ENCODE results near the gene SYCP2. TPM values are rescaled to one million over a fixed set of nuclear protein-coding genes. Genes with fewer than 3 reads are reported as not detected.
"Not testable (repeated sequence)": the region's sequence is repeated elsewhere in the genome, so short reads cannot be mapped to it uniquely, and the experiment has no call there.

SYCP2 gene
- polyA plus RNA-seq, 3 donors from 2014 or later = 1.3 to 2.3 (median 1.4) TPM

GRCh38 chr20:59920944-59921343, 12.5 kb downstream of the SYCP2 start:
- Mint-ChIP-seq H3K27ac (no peak overlapping the region), H3K36me3 (peaks cover 0 to 3% (median 0%) of the 10 kb centered on the region in 3 donors), H3K4me3 (no peak overlapping the region), H3K4me1 (no peaks in the 10 kb centered on the region), H3K27me3 (ENCODE audit: low read depth in 3 of 3) (peaks cover 1 to 6% (median 2%) of the 10 kb centered on the region in 3 donors), H3K9me3 (no peaks in the 10 kb centered on the region)
- DNase-seq = no peak

DNA sequence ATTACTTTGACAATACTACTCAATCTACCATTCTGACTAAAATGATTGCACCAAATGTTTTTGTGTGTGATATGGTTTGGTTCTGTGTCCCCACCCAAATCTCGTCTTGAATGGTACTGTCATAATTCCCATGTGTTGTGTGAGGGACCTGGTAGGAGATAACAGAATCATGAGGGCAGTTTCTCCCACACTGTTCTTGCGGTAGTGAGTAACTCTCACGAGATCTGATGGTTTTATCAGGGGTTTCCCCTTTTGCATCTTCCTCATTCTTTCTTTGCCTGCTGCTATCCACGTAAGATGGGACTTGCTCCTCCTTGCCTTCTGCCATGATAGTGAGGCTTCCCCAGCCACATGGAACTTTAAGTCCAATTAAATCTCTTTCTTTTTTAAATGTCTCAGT, 20.8 kb downstream of the SYCP2 start:
- Mint-ChIP-seq H3K27me3 (ENCODE audit: low read depth in 3 of 3) (peaks cover 0 to 3% (median 0%) of the 10 kb centered on the region in 3 donors), H3K36me3 (peaks cover 0 to 7% (median 7%) of the 10 kb centered on the region in 3 donors), H3K4me3 (no peak overlapping the region), H3K9me3 (no peaks in the 10 kb centered on the region), H3K27ac (no peak overlapping the region), H3K4me1 (no peaks in the 10 kb centered on the region)
- no peak for DNase-seq

DNA sequence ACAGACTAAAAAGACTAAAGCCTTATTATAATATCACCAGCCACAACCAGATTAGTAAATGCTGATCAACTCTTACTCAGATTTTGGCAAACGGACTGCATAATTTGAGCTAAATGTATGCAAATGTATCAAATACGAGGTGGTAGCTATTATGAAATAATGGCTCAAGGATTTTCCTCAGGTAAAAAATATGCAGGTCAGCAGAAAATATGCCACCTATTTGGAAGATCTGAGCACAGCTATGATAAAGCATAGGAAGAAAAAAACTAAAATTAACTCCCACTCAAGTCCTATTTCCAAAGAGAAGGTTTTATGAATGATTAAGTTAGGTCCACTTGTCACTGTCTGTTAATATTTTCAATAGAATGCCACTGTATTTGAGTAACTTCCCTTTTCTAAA, 22.4 kb downstream of the SYCP2 start:
- no peaks in the 10 kb centered on the region for H3K9me3 Mint-ChIP-seq
- no peak overlapping the region for H3K4me3 Mint-ChIP-seq
- peaks cover 0 to 3% (median 0%) of the 10 kb centered on the region in 3 donors for H3K27me3 Mint-ChIP-seq (ENCODE audit: low read depth in 3 of 3)
- no peak for DNase-seq
- no peaks in the 10 kb centered on the region for H3K4me1 Mint-ChIP-seq
- peaks cover 0 to 10% (median 7%) of the 10 kb centered on the region in 3 donors for H3K36me3 Mint-ChIP-seq
- no peak overlapping the region for H3K27ac Mint-ChIP-seq

- Mint-ChIP-seq H3K27me3 (ENCODE audit: low read depth in 3 of 3) (peaks cover 0 to 3% (median 0%) of the 10 kb centered on the region in 3 donors), H3K27ac (no peak overlapping the region), H3K36me3 (peaks cover 0 to 14% (median 7%) of the 10 kb centered on the region in 3 donors), H3K4me1 (no peaks in the 10 kb centered on the region), H3K9me3 (no peaks in the 10 kb centered on the region), H3K4me3 (no peak overlapping the region)
- no peak for DNase-seq
Measured at GRCh38 chr20:59908855-59909254, 24.6 kb downstream of the SYCP2 start.

GRCh38 chr20:59903621-59904020, 29.8 kb downstream of the SYCP2 start:
- no peaks in the 10 kb centered on the region for H3K4me1 Mint-ChIP-seq
- no peak overlapping the region for H3K4me3 Mint-ChIP-seq
- DNase-seq = no peak
- no peaks in the 10 kb centered on the region for H3K9me3 Mint-ChIP-seq
- no peaks in the 10 kb centered on the region for H3K27me3 Mint-ChIP-seq (ENCODE audit: low read depth in 3 of 3)
- no peak overlapping the region for H3K27ac Mint-ChIP-seq
- peaks cover 10 to 13% (median 12%) of the 10 kb centered on the region in 3 donors for H3K36me3 Mint-ChIP-seq

DNA sequence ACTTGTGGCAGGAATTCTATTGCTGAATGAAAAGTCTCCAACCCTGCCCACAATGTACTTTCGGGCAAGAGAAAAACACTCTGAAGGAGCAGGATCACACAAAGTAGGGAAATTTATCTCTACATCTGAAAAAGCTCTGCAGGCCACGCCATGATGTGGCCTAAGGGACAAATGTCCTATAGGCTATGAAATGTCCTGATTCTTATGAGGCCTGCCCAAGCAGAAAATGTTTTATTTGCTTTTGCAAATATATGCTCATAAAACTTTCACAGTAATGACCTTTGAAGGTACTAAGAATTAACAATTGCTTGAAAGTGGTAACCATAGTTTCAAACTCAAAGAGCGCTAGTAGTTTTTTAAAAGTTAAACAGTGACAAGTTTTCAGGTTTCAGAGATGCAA, 31.0 kb downstream of the SYCP2 start:
- Mint-ChIP-seq H3K27me3 (ENCODE audit: low read depth in 3 of 3) (no peaks in the 10 kb centered on the region), H3K9me3 (no peaks in the 10 kb centered on the region), H3K4me1 (no peaks in the 10 kb centered on the region), H3K27ac (no peak overlapping the region), H3K36me3 (peaks cover 10 to 15% (median 12%) of the 10 kb centered on the region in 3 donors), H3K4me3 (no peak overlapping the region)
- DNase-seq = no peak

- H3K27ac Mint-ChIP-seq = no peak overlapping the region
- H3K27me3 Mint-ChIP-seq (ENCODE audit: low read depth in 3 of 3) = peaks cover 0 to 2% (median 0%) of the 10 kb centered on the region in 3 donors
- H3K4me3 Mint-ChIP-seq = no peak overlapping the region
- H3K36me3 Mint-ChIP-seq = peaks cover 2 to 21% (median 11%) of the 10 kb centered on the region in 3 donors
- no peaks in the 10 kb centered on the region for H3K9me3 Mint-ChIP-seq
- H3K4me1 Mint-ChIP-seq = no peaks in the 10 kb centered on the region
- no peak for DNase-seq
Measured at GRCh38 chr20:59895908-59896307, 37.5 kb downstream of the SYCP2 start.

DNA sequence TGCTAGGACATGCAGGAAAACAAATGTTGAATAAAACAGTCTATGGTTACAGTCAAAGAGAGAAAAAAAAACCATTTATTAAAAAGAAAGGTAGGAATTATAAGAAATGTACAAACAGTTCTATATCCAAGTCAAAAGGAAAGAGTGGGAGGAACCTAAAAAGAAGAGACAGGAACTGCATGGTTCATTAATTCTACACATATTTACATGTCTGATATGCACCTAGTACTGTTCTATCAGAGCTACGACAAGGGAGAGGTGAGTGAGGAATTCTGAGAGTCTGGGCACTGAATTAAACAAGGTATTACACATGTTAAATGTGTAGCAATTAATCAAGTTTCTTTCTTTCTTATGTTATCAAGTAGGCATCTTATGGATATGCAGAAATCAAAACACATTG, 41.9 kb downstream of the SYCP2 start:
- Mint-ChIP-seq H3K27me3 (ENCODE audit: low read depth in 3 of 3) (peaks cover 0 to 2% (median 0%) of the 10 kb centered on the region in 3 donors), H3K27ac (no peak overlapping the region), H3K9me3 (no peaks in the 10 kb centered on the region), H3K4me1 (no peaks in the 10 kb centered on the region), H3K4me3 (no peak overlapping the region), H3K36me3 (peaks cover 0 to 25% (median 11%) of the 10 kb centered on the region in 3 donors)
- no peak for DNase-seq

GRCh38 chr20:59890035-59890434, 43.4 kb downstream of the SYCP2 start:
- H3K27ac Mint-ChIP-seq; DNase-seq; H3K27me3 Mint-ChIP-seq (ENCODE audit: low read depth in 3 of 3); H3K4me3 Mint-ChIP-seq; H3K4me1 Mint-ChIP-seq; H3K9me3 Mint-ChIP-seq: not testable (repeated sequence)
- H3K36me3 Mint-ChIP-seq = peaks cover 0 to 22% (median 16%) of the 10 kb centered on the region in 3 donors

DNA sequence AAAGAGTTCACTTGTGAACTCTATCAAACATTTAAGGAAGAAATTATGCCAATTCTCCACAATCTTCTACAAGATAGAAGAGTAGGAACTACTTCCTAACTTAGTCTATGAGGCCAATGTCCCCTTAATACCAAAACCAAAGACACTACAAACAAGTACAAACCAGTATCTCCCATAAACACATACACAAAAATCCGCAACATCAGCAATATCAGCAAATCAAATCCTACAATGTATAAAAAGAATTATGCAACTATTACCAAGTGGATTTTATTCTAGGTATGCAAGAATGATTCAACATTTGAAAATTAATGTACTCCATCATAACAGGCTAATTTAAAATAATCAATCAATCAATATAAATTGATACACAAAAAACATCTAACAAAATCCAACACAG, 45.4 kb downstream of the SYCP2 start:
- H3K27me3 Mint-ChIP-seq (ENCODE audit: low read depth in 3 of 3) = no peaks in the 10 kb centered on the region
- H3K36me3 Mint-ChIP-seq = peaks cover 0 to 31% (median 22%) of the 10 kb centered on the region in 3 donors
- no peaks in the 10 kb centered on the region for H3K4me1 Mint-ChIP-seq
- no peaks in the 10 kb centered on the region for H3K9me3 Mint-ChIP-seq
- H3K4me3 Mint-ChIP-seq = no peak overlapping the region
- no peak for DNase-seq
- no peak overlapping the region for H3K27ac Mint-ChIP-seq

- H3K9me3 Mint-ChIP-seq = no peaks in the 10 kb centered on the region
- no peak for DNase-seq
- no peaks in the 10 kb centered on the region for H3K27me3 Mint-ChIP-seq (ENCODE audit: low read depth in 3 of 3)
- H3K4me3 Mint-ChIP-seq = no peak overlapping the region
- H3K27ac Mint-ChIP-seq = no peak overlapping the region
- H3K36me3 Mint-ChIP-seq = peaks cover under 1 to 15% (median 15%) of the 10 kb centered on the region in 3 donors
- H3K4me1 Mint-ChIP-seq = no peaks in the 10 kb centered on the region
Measured at GRCh38 chr20:59884494-59884893, 48.9 kb downstream of the SYCP2 start.

GRCh38 chr20:59880198-59880597, 53.2 kb downstream of the SYCP2 start:
- Mint-ChIP-seq H3K4me3 (no peak overlapping the region), H3K36me3 (peaks cover 10 to 32% (median 28%) of the 10 kb centered on the region in 3 donors), H3K27me3 (ENCODE audit: low read depth in 3 of 3) (peaks cover 0 to 2% (median 0%) of the 10 kb centered on the region in 3 donors), H3K27ac (no peak overlapping the region), H3K4me1 (no peaks in the 10 kb centered on the region), H3K9me3 (no peaks in the 10 kb centered on the region)
- no peak for DNase-seq

GRCh38 chr20:59873409-59873808, 60.0 kb downstream of the SYCP2 start:
- Mint-ChIP-seq H3K4me1 (no peaks in the 10 kb centered on the region), H3K9me3 (no peaks in the 10 kb centered on the region), H3K27me3 (ENCODE audit: low read depth in 3 of 3) (peaks cover 0 to 2% (median 0%) of the 10 kb centered on the region in 3 donors), H3K36me3 (peaks cover 9 to 20% (median 19%) of the 10 kb centered on the region in 3 donors), H3K4me3 (no peak overlapping the region), H3K27ac (no peak overlapping the region)
- DNase-seq = no peak

DNA sequence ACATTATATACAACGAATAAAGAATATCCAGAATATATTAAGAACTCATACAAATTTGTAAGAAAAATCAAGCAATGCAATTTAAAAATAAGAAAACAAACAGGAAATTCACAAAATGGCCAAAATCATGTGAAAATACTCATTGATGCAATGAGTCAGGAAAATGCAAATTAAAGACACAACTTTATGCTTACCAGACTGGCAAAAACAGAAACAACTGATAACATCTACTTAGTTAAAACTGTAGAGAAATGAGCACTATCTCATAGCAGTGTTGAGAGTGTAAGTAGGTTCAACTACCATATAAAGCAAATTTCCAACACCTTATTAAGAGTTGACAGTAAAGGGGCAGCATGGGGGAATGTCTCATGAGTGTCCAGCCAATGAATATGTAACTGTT, 62.3 kb downstream of the SYCP2 start:
- Mint-ChIP-seq H3K4me1 (no peaks in the 10 kb centered on the region), H3K9me3 (no peaks in the 10 kb centered on the region), H3K27ac (no peak overlapping the region), H3K27me3 (ENCODE audit: low read depth in 3 of 3) (no peaks in the 10 kb centered on the region), H3K36me3 (peaks cover 5 to 11% (median 10%) of the 10 kb centered on the region in 3 donors), H3K4me3 (no peak overlapping the region)
- DNase-seq = no peak

DNA sequence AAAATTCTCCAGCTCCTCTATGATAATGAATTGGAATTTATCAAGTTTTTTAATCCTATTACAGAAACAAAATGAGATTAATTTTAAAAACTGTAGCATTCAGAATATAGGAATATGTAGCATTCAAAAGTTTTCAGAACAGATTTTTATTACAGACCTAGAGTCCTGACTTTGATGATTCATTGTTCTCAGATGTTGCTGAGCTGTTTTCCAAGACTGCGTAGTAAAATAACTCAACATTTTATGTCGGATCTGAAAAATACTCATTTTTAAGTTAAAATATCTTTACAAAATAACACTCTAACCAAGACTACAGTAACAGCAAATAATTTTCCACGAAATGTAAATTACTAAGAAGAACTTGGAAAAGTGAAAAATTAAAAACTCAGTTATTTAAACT, 67.1 kb downstream of the SYCP2 start:
- peaks cover 0 to 3% (median 2%) of the 10 kb centered on the region in 3 donors for H3K27me3 Mint-ChIP-seq (ENCODE audit: low read depth in 3 of 3)
- H3K27ac Mint-ChIP-seq = no peak overlapping the region
- H3K36me3 Mint-ChIP-seq = peaks cover 10 to 21% (median 12%) of the 10 kb centered on the region in 3 donors
- H3K4me1 Mint-ChIP-seq = no peaks in the 10 kb centered on the region
- H3K4me3 Mint-ChIP-seq = no peak overlapping the region
- no peaks in the 10 kb centered on the region for H3K9me3 Mint-ChIP-seq
- no peak for DNase-seq

All from immature natural killer cell (primary cell).